SK-N-SH (cell line): ENCODE results near the gene TOR1A. TPM values are rescaled to one million over a fixed set of nuclear protein-coding genes. Genes with fewer than 3 reads are reported as not detected.

Experiments
- CTCF ChIA-PET: fragments of 300-600, 350-600 bp; formaldehyde crosslinking; extraction: SDS; loops from one replicate; lab custom pipeline; 2021; lab: Yijun Ruan, JAX
- POLR2A ChIA-PET: fragments of 350-600 bp; sonication (Branson Sonifier 250); formaldehyde crosslinking; extraction: SDS; loops from one replicate; lab custom pipeline; 2020; ENCODE audit warnings: antibody characterized with exemption, inconsistent platforms; lab: Yijun Ruan, JAX
- DNase-seq: peaks from one replicate; pipeline ENCODE4 v3.0.0; 2012
- H2AFZ ChIP-seq: fragments of 200-600 bp; sonication (generic); 2 replicates; pipeline ENCODE4 v1.8.1; 2016; ENCODE audit warnings: antibody characterized with exemption, mild to moderate bottlenecking, low read depth
- H3F3A ChIP-seq: fragments of 200-600 bp; sonication (generic); replicated peaks from 2 replicates; pipeline ENCODE3; 2016; ENCODE audit warnings: antibody characterized with exemption, mild to moderate bottlenecking; ENCODE audit not compliant: insufficient read depth
- H3K27ac ChIP-seq, 2 experiments: fragments of 200-500 bp in 1 of 2; fragments of 200-600 bp in 1 of 2; sonication (Bioruptor generic) in 1 of 2; sonication (generic), shearing (Covaris generic) in 1 of 2; 2 replicates each; pipeline versions ENCODE4 v1.5.1 to v1.6.1; 2014 to 2016; ENCODE audit warnings: low read depth in 2 of 2, inconsistent platforms in 1 of 2, low read length in 1 of 2, mild to moderate bottlenecking in 1 of 2, mixed read lengths in 1 of 2
- H3K27me3 ChIP-seq: fragments of 200-600 bp; sonication (generic), shearing (Covaris generic); 2 replicates; pipeline ENCODE4 v1.6.1; 2016; ENCODE audit warnings: mixed run types; ENCODE audit not compliant: insufficient read depth
- H3K36me3 ChIP-seq, 2 experiments: fragments of 200-500 bp in 1 of 2; fragments of 200-600 bp in 1 of 2; sonication (Bioruptor generic) in 1 of 2; sonication (generic) in 1 of 2; replicated peaks in 1 of 2; 2 replicates each; pipeline versions ENCODE3 to v1.5.1; 2014 to 2016; ENCODE audit warnings: low read length in 1 of 2, mild to moderate bottlenecking in 1 of 2; ENCODE audit not compliant: insufficient read depth in 2 of 2, control insufficient read depth in 1 of 2
- H3K4me1 ChIP-seq, 2 experiments: fragments of 200-500 bp in 1 of 2; fragments of 200-600 bp in 1 of 2; sonication (Bioruptor generic) in 1 of 2; sonication (generic), shearing (Covaris generic) in 1 of 2; 2 replicates each; pipeline versions ENCODE4 v1.5.1 to v1.6.1; 2014 to 2016; ENCODE audit warnings: low read depth in 1 of 2, low read length in 1 of 2, mixed run types in 1 of 2; ENCODE audit not compliant: insufficient read depth in 2 of 2, control insufficient read depth in 1 of 2
- H3K4me2 ChIP-seq: fragments of 200-600 bp; sonication (generic), shearing (Covaris generic); 2 replicates; pipeline ENCODE4 v1.6.1; 2017; ENCODE audit warnings: mixed run types
- H3K4me3 ChIP-seq, 2 experiments: fragments of 200-500 bp in 1 of 2; fragments of 200-600 bp in 1 of 2; sonication (Bioruptor generic) in 1 of 2; sonication (generic), shearing (Covaris generic) in 1 of 2; 2 replicates each; pipeline versions ENCODE4 v1.5.1 to v1.8.1; 2014 to 2016; ENCODE audit warnings: low read depth in 2 of 2, inconsistent platforms in 1 of 2, low read length in 1 of 2, mild to moderate bottlenecking in 1 of 2, mixed read lengths in 1 of 2, moderate library complexity in 1 of 2
- H3K79me2 ChIP-seq: fragments of 200-600 bp; sonication (generic); 2 replicates; pipeline ENCODE4 v1.8.1; 2017; ENCODE audit warnings: mild to moderate bottlenecking; ENCODE audit not compliant: insufficient read depth
- H3K9ac ChIP-seq: fragments of 200-600 bp; sonication (generic); 2 replicates; pipeline ENCODE4 v1.6.1; 2017; ENCODE audit warnings: mixed run types
- H3K9me2 ChIP-seq: fragments of 200-600 bp; sonication (generic); 2 replicates; pipeline ENCODE4 v1.6.1; 2017; ENCODE audit warnings: mixed run types
- H3K9me3 ChIP-seq: fragments of 200-600 bp; sonication (generic); 2 replicates; pipeline ENCODE4 v1.6.1; 2017; ENCODE audit warnings: mixed run types, mild to moderate bottlenecking, moderate library complexity
- H4K20me1 ChIP-seq: fragments of 200-600 bp; sonication (generic); 2 replicates; pipeline ENCODE4 v1.6.1; 2017; ENCODE audit warnings: mild to moderate bottlenecking, mixed run types; ENCODE audit not compliant: insufficient read depth
- ELF1 ChIP-seq: IDR thresholded peaks from 2 replicates; pipeline ENCODE4 v1.4.0; 2012
- FOSL2 ChIP-seq: IDR thresholded peaks from 2 replicates; pipeline ENCODE4 v1.4.0; 2012; ENCODE audit warnings: low read depth, mild to moderate bottlenecking, moderate library complexity, borderline replicate concordance
- FOXJ3 ChIP-seq: sonication (generic); formaldehyde crosslinking; IDR thresholded peaks from 2 replicates; pipeline ENCODE4 v1.5.1; 2020; ENCODE audit warnings: mild to moderate bottlenecking, missing genetic modification reagents
- FOXM1 ChIP-seq: IDR thresholded peaks from 2 replicates; pipeline ENCODE4 v1.4.0; 2012; ENCODE audit warnings: low read depth, mild to moderate bottlenecking
- GABPA ChIP-seq: IDR thresholded peaks from 2 replicates; pipeline ENCODE4 v1.4.0; 2012; ENCODE audit warnings: low read depth, mild to moderate bottlenecking
- IRF3 ChIP-seq: fragments of 150-350 bp; IDR thresholded peaks from 2 replicates; pipeline ENCODE4 v1.6.1; 2016; ENCODE audit warnings: mild to moderate bottlenecking, low read depth, low read length
- NRF1 ChIP-seq: IDR thresholded peaks from 2 replicates; pipeline ENCODE4 v1.6.1; 2012; ENCODE audit warnings: low read depth, mild to moderate bottlenecking, low read length
- RAD21 ChIP-seq: IDR thresholded peaks from 2 replicates; pipeline ENCODE4 v1.6.1; 2012; ENCODE audit warnings: mild to moderate bottlenecking, low read length
- TAF1 ChIP-seq: IDR thresholded peaks from 2 replicates; pipeline ENCODE4 v1.6.1; 2012; ENCODE audit warnings: low read depth, mild to moderate bottlenecking, low read length, moderate library complexity, borderline replicate concordance
- TCF12 ChIP-seq: IDR thresholded peaks from 2 replicates; pipeline ENCODE4 v1.4.0; 2012
- TEAD4 ChIP-seq: IDR thresholded peaks from 2 replicates; pipeline ENCODE4 v1.4.0; 2012; ENCODE audit warnings: mild to moderate bottlenecking, borderline replicate concordance; ENCODE audit not compliant: insufficient read depth
- WGBS: methylation state at CpG from one replicate; pipeline ENCODE4 v1.1.6; 2017; ENCODE audit warnings: low lambda C conversion rate; 5-methylcytosine and 5-hydroxymethylcytosine counted together
- polyA plus RNA-seq, 3 experiments: library from polyadenylated mRNA; depleted of rRNA; stranded (reverse); fragments of >200 nt; gene quantifications; 2 replicates each; pipeline ENCODE4 v1.2.3, GENCODE V29; 2012
- TF ChIP-seq, protein P1 (sequence below): IDR thresholded peaks from 2 replicates; pipeline ENCODE4; 2012
- TF ChIP-seq, protein P2 (sequence below): IDR thresholded peaks from 2 replicates; pipeline ENCODE4 v1.4.0; 2012; ENCODE audit warnings: low read depth, borderline replicate concordance

TOR1A gene
- polyA plus RNA-seq, 1 of the 3 experiments (the other 2 are of a cell fraction), result 85.3 TPM

GRCh38 chr9:129781981-129782380, 42.0 kb downstream of the TOR1A start (continued):
- TF ChIP-seq IRF3 (no peak), NRF1 (no peak), GABPA (no peak), FOSL2 (no peak), TAF1 (no peak), ELF1 (no peak), RAD21 (no peak), FOXJ3 (CRISPR knock-in tag) (no peak), TCF12 (no peak)
- TF ChIP-seq, protein P1, sequence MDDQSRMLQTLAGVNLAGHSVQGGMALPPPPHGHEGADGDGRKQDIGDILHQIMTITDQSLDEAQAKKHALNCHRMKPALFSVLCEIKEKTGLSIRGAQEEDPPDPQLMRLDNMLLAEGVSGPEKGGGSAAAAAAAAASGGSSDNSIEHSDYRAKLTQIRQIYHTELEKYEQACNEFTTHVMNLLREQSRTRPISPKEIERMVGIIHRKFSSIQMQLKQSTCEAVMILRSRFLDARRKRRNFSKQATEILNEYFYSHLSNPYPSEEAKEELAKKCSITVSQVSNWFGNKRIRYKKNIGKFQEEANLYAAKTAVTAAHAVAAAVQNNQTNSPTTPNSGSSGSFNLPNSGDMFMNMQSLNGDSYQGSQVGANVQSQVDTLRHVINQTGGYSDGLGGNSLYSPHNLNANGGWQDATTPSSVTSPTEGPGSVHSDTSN, result no peak
- TF ChIP-seq, protein P2, sequence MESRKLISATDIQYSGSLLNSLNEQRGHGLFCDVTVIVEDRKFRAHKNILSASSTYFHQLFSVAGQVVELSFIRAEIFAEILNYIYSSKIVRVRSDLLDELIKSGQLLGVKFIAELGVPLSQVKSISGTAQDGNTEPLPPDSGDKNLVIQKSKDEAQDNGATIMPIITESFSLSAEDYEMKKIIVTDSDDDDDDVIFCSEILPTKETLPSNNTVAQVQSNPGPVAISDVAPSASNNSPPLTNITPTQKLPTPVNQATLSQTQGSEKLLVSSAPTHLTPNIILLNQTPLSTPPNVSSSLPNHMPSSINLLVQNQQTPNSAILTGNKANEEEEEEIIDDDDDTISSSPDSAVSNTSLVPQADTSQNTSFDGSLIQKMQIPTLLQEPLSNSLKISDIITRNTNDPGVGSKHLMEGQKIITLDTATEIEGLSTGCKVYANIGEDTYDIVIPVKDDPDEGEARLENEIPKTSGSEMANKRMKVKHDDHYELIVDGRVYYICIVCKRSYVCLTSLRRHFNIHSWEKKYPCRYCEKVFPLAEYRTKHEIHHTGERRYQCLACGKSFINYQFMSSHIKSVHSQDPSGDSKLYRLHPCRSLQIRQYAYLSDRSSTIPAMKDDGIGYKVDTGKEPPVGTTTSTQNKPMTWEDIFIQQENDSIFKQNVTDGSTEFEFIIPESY, result no peak

- Histone ChIP-seq H3F3A (no peaks in the 10 kb centered on the region), H3K4me1 (0 out of 4 replicates have a peak, but pooled peaks cover 0 to 6% of the 10 kb centered on the region in 2 experiments), H2AFZ (no peak overlapping the region), H4K20me1 (no peaks in the 10 kb centered on the region), H3K79me2 (no peaks in the 10 kb centered on the region), H3K4me2 (no peak overlapping the region), H3K27me3 (no peaks in the 10 kb centered on the region), H3K27ac (no peak overlapping the region), H3K9ac (no peak overlapping the region), H3K4me3 (no peak overlapping the region), H3K9me3 (no peaks in the 10 kb centered on the region), H3K36me3 (no peaks in the 10 kb centered on the region), H3K9me2 (no peaks in the 10 kb centered on the region)
- WGBS, result 71% methylated on average over 8 of the region's 8 CpGs
- POLR2A ChIA-PET, result interaction anchor here (1.4 kb wide), 1 partner anchor 43 kb away, joined by 4 read pairs; no protein-coding TSS in a partner anchor
- CTCF ChIA-PET, result interaction anchor here (0.7 to 19.6 kb wide), 9 partner anchors 9 to 642 kb away, joined by 3 to 356 read pairs (median 4); partner anchors contain the start of gene ASB6
- DNase-seq, result no peak
- TF ChIP-seq FOXM1 (no peak), TEAD4 (no peak)
- TF ChIP-seq, protein P2, result no peak
These were observed 42.8 kb downstream of the TOR1A start for GRCh38 chr9:129781131-129781530.
